Activated CD4-positive, alpha-beta T cell treated with anti-CD3 and anti-CD28 coated beads for 36 hours (primary cell): ENCODE measurements around the gene RBFOX2. TPM values are rescaled to one million over a fixed set of nuclear protein-coding genes. Genes with fewer than 3 reads are reported as not detected.

Experiments
- ATAC-seq: fragments of 200-7000 bp; cut with Tn5 transposase; one replicate; pipeline ENCODE4 v1.10.0; 2021; ENCODE audit warnings: mild to moderate bottlenecking, moderate library complexity
- CTCF ChIA-PET: fragments of 350-600 bp; sonication (Branson Sonifier 250); formaldehyde crosslinking; loops from one replicate; lab custom pipeline; 2021; ENCODE audit warnings: antibody characterized with exemption; lab: Charles Lee
- POLR2A ChIA-PET: fragments of 350-600 bp; sonication (Branson Sonifier 250); formaldehyde crosslinking; loops from one replicate; lab custom pipeline; 2021; ENCODE audit warnings: antibody characterized with exemption, inconsistent platforms; lab: Charles Lee
- DNase-seq: peaks from one replicate; pipeline ENCODE4 v3.0.0-alpha.2; 2020
- H3K27ac Mint-ChIP-seq: one replicate; pipeline ENCODE4 v1.8.0; 2021; ENCODE audit warnings: mixed read lengths
- H3K27me3 Mint-ChIP-seq: one replicate; pipeline ENCODE4 v1.8.0; 2021; ENCODE audit warnings: mixed read lengths
- H3K36me3 Mint-ChIP-seq: one replicate; pipeline ENCODE4 v1.8.0; 2021; ENCODE audit warnings: low read depth, mixed read lengths
- H3K4me1 Mint-ChIP-seq: one replicate; pipeline ENCODE4 v1.8.0; 2021; ENCODE audit warnings: mixed read lengths
- H3K4me3 Mint-ChIP-seq: one replicate; pipeline ENCODE4 v1.8.0; 2021; ENCODE audit warnings: mild to moderate bottlenecking, moderate library complexity, mixed read lengths
- H3K9me3 Mint-ChIP-seq: one replicate; pipeline ENCODE4 v1.8.0; 2021; ENCODE audit warnings: low read depth, mixed read lengths
- intact Hi-C, 2 experiments: fragments of 100-400 bp; cut with DNase I in 1 of 2; cut with micrococcal nuclease in 1 of 2; formaldehyde crosslinking; loops; one replicate each; pipeline versions ENCODE4 v1.14.2 to v1.15.1; 2022 to 2024; cut with DNase I, micrococcal nuclease
- total RNA-seq, 2 experiments: library from RNA; stranded (reverse); gene quantifications; one replicate each; pipeline ENCODE4 v1.2.3, GENCODE V29; 2021

RBFOX2 gene
- total RNA-seq, 2 experiments from 2014 or later = 6.9 to 7.7 TPM

- H3K27me3 Mint-ChIP-seq = peaks cover 13% of the 10 kb centered on the region
- ATAC-seq (no peak), DNase-seq (no peak)
- no peak overlapping the region for H3K27ac Mint-ChIP-seq
- ChIA-PET CTCF (interaction anchor here (0.6 to 1.1 kb wide), 3 partner anchors 8 to 744 kb away, joined by 3 to 5 read pairs (median 3); no protein-coding TSS in a partner anchor), POLR2A (no interaction called here)
- H3K9me3 Mint-ChIP-seq = no peaks in the 10 kb centered on the region
- intact Hi-C loops = no loop called here
- H3K4me1 Mint-ChIP-seq = peaks cover 16% of the 10 kb centered on the region
- H3K4me3 Mint-ChIP-seq = no peak overlapping the region
- no peaks in the 10 kb centered on the region for H3K36me3 Mint-ChIP-seq
Measured at GRCh38 chr22:35899736-35900135, 128.9 kb downstream of the RBFOX2 start.

GRCh38 chr22:35896111-35896705, 132.4 kb downstream of the RBFOX2 start:
- no peak for DNase-seq
- Mint-ChIP-seq H3K27ac (no peak overlapping the region), H3K4me3 (no peak overlapping the region), H3K4me1 (peaks cover 16% of the 10 kb centered on the region), H3K9me3 (no peaks in the 10 kb centered on the region), H3K27me3 (no peaks in the 10 kb centered on the region), H3K36me3 (no peaks in the 10 kb centered on the region)
- ATAC-seq = no peak
- intact Hi-C loops = no loop called here
- POLR2A ChIA-PET = no interaction called here
- CTCF ChIA-PET = interaction anchor here (0.6 to 1.0 kb wide), 4 partner anchors 30 to 499 kb away, joined by 3 to 5 read pairs (median 4); no protein-coding TSS in a partner anchor

GRCh38 chr22:35894937-35895708, 133.5 kb downstream of the RBFOX2 start:
- intact Hi-C loops = no loop called here
- CTCF ChIA-PET = interaction anchor here (0.6 kb wide), 1 partner anchor 29 kb away, joined by 3 read pairs; no protein-coding TSS in a partner anchor
- Mint-ChIP-seq H3K36me3 (no peaks in the 10 kb centered on the region), H3K4me3 (no peak overlapping the region), H3K27ac (no peak overlapping the region), H3K27me3 (no peaks in the 10 kb centered on the region), H3K4me1 (peaks cover 5% of the 10 kb centered on the region), H3K9me3 (no peaks in the 10 kb centered on the region)
- POLR2A ChIA-PET = no interaction called here
- ATAC-seq (no peak), DNase-seq (no peak)

GRCh38 chr22:35894464-35894878, 134.2 kb downstream of the RBFOX2 start:
- ChIA-PET POLR2A (no interaction called here), CTCF (interaction anchor here (0.6 to 1.3 kb wide), 2 partner anchors 21 to 918 kb away, joined by 3 to 5 read pairs; no protein-coding TSS in a partner anchor)
- Mint-ChIP-seq H3K9me3 (no peaks in the 10 kb centered on the region), H3K27me3 (no peaks in the 10 kb centered on the region), H3K27ac (no peak overlapping the region), H3K4me1 (peaks cover 2% of the 10 kb centered on the region), H3K36me3 (no peaks in the 10 kb centered on the region), H3K4me3 (no peak overlapping the region)
- DNase-seq (no peak), ATAC-seq (no peak)
- intact Hi-C loops = no loop called here

GRCh38 chr22:35893698-35894097, 134.9 kb downstream of the RBFOX2 start:
- H3K4me3 Mint-ChIP-seq = no peak overlapping the region
- ChIA-PET CTCF (interaction anchor here (0.5 to 1.3 kb wide), 2 partner anchors 21 to 556 kb away, joined by 3 to 5 read pairs; no protein-coding TSS in a partner anchor), POLR2A (no interaction called here)
- no peaks in the 10 kb centered on the region for H3K27me3 Mint-ChIP-seq
- H3K27ac Mint-ChIP-seq = no peak overlapping the region
- DNase-seq (no peak), ATAC-seq (no peak)
- H3K36me3 Mint-ChIP-seq = no peaks in the 10 kb centered on the region
- H3K4me1 Mint-ChIP-seq = peaks cover 2% of the 10 kb centered on the region
- intact Hi-C loops = no loop called here
- no peaks in the 10 kb centered on the region for H3K9me3 Mint-ChIP-seq

- no peak overlapping the region for H3K27ac Mint-ChIP-seq
- H3K4me1 Mint-ChIP-seq = peaks cover 2% of the 10 kb centered on the region
- DNase-seq = no peak
- CTCF ChIA-PET = interaction anchor here (0.6 to 1.3 kb wide), 2 partner anchors 9 to 174 kb away, joined by 3 read pairs; no protein-coding TSS in a partner anchor
- no peaks in the 10 kb centered on the region for H3K9me3 Mint-ChIP-seq
- no peak overlapping the region for H3K4me3 Mint-ChIP-seq
- no peaks in the 10 kb centered on the region for H3K27me3 Mint-ChIP-seq
- POLR2A ChIA-PET = no interaction called here
- no peaks in the 10 kb centered on the region for H3K36me3 Mint-ChIP-seq
- intact Hi-C loops = no loop called here
- ATAC-seq = no peak
Measured at GRCh38 chr22:35892192-35892591, 136.4 kb downstream of the RBFOX2 start.

- H3K9me3 Mint-ChIP-seq = no peaks in the 10 kb centered on the region
- no peak overlapping the region for H3K27ac Mint-ChIP-seq
- DNase-seq = no peak
- ChIA-PET POLR2A (no interaction called here), CTCF (no interaction called here)
- ATAC-seq = no peak
- H3K36me3 Mint-ChIP-seq = no peaks in the 10 kb centered on the region
- intact Hi-C loops = no loop called here
- H3K4me1 Mint-ChIP-seq = peaks cover 2% of the 10 kb centered on the region
- H3K27me3 Mint-ChIP-seq = no peaks in the 10 kb centered on the region
- no peak overlapping the region for H3K4me3 Mint-ChIP-seq
Measured at GRCh38 chr22:35891442-35891841, 137.2 kb downstream of the RBFOX2 start.

- intact Hi-C loops = no loop called here
- peaks cover 7% of the 10 kb centered on the region for H3K4me1 Mint-ChIP-seq
- H3K4me3 Mint-ChIP-seq = no peak overlapping the region
- H3K27ac Mint-ChIP-seq = no peak overlapping the region
- CTCF ChIA-PET = no interaction called here
- POLR2A ChIA-PET = no interaction called here
- H3K9me3 Mint-ChIP-seq = no peaks in the 10 kb centered on the region
- no peaks in the 10 kb centered on the region for H3K36me3 Mint-ChIP-seq
- no peaks in the 10 kb centered on the region for H3K27me3 Mint-ChIP-seq
- ATAC-seq (no peak), DNase-seq (no peak)
Measured at GRCh38 chr22:35889071-35889470, 139.6 kb downstream of the RBFOX2 start.

- Mint-ChIP-seq H3K4me1 (peaks cover 11% of the 10 kb centered on the region), H3K27ac (no peak overlapping the region), H3K4me3 (no peak overlapping the region), H3K9me3 (no peaks in the 10 kb centered on the region), H3K27me3 (no peaks in the 10 kb centered on the region), H3K36me3 (no peaks in the 10 kb centered on the region)
- intact Hi-C loops = no loop called here
- ATAC-seq (no peak), DNase-seq (no peak)
- ChIA-PET CTCF (no interaction called here), POLR2A (no interaction called here)
Measured at GRCh38 chr22:35888181-35888870, 140.3 kb downstream of the RBFOX2 start.

- intact Hi-C loops = no loop called here
Measured at GRCh38 chr22:35887296-35887875, 141.2 kb downstream of the RBFOX2 start.

GRCh38 chr22:35886309-35886708, 142.3 kb downstream of the RBFOX2 start:
- H3K27me3 Mint-ChIP-seq = no peaks in the 10 kb centered on the region
- intact Hi-C loops = no loop called here
- ChIA-PET CTCF (no interaction called here), POLR2A (no interaction called here)
- no peak overlapping the region for H3K4me3 Mint-ChIP-seq
- H3K27ac Mint-ChIP-seq = no peak overlapping the region
- peaks cover 24% of the 10 kb centered on the region for H3K4me1 Mint-ChIP-seq
- no peak for DNase-seq
- no peaks in the 10 kb centered on the region for H3K9me3 Mint-ChIP-seq
- ATAC-seq = no peak
- no peaks in the 10 kb centered on the region for H3K36me3 Mint-ChIP-seq

More at GRCh38 chr22:35887296-35887875, 141.2 kb downstream of the RBFOX2 start:
- ATAC-seq (no peak), DNase-seq (no peak)
- no peaks in the 10 kb centered on the region for H3K27me3 Mint-ChIP-seq
- no peaks in the 10 kb centered on the region for H3K36me3 Mint-ChIP-seq
- CTCF ChIA-PET = no interaction called here
- H3K27ac Mint-ChIP-seq = no peak overlapping the region
- POLR2A ChIA-PET = no interaction called here
- no peaks in the 10 kb centered on the region for H3K9me3 Mint-ChIP-seq
- no peak overlapping the region for H3K4me3 Mint-ChIP-seq
- H3K4me1 Mint-ChIP-seq = peaks cover 21% of the 10 kb centered on the region
